Stimulated activated naive CD8-positive, alpha-beta T cell treated with anti-CD3 and anti-CD28 coated beads, Interleukin-15, Interleukin-2, amounts not matched to agents 100 ng/mL and 50 ng/mL, for 24 hours (primary cell): ENCODE measurements around the gene PCNP.
"Not testable (repeated sequence)": the region's sequence is repeated elsewhere in the genome, so short reads cannot be mapped to it uniquely, and the experiment has no call there.

Experiments used
- H3K27ac Mint-ChIP-seq: one replicate; pipeline ENCODE4 v1.8.0; 2021; ENCODE audit warnings: mild to moderate bottlenecking, mixed read lengths
- H3K27me3 Mint-ChIP-seq: one replicate; pipeline ENCODE4 v1.8.0; 2021; ENCODE audit warnings: mixed read lengths
- H3K36me3 Mint-ChIP-seq: one replicate; pipeline ENCODE4 v1.8.0; 2021; ENCODE audit warnings: low read depth, mixed read lengths
- H3K4me1 Mint-ChIP-seq: one replicate; pipeline ENCODE4 v1.8.0; 2021; ENCODE audit warnings: low read depth, mixed read lengths
- H3K4me3 Mint-ChIP-seq: one replicate; pipeline ENCODE4 v1.8.0; 2021; ENCODE audit warnings: mild to moderate bottlenecking, mixed read lengths
- H3K9me3 Mint-ChIP-seq: one replicate; pipeline ENCODE4 v1.8.0; 2021; ENCODE audit warnings: mixed read lengths

PCNP gene

GRCh38 chr3:101548527-101549105 is 25.4 kb upstream of the PCNP start:
- H3K36me3 Mint-ChIP-seq, result no peaks in the 10 kb centered on the region
- no peak overlapping the region for H3K4me3 Mint-ChIP-seq
- H3K27me3 Mint-ChIP-seq, result peaks cover 4% of the 10 kb centered on the region
- H3K4me1 Mint-ChIP-seq, result peaks cover 8% of the 10 kb centered on the region
- H3K27ac Mint-ChIP-seq, result no peak overlapping the region
- H3K9me3 Mint-ChIP-seq, result no peaks in the 10 kb centered on the region

- no peaks in the 10 kb centered on the region for H3K9me3 Mint-ChIP-seq
- no peaks in the 10 kb centered on the region for H3K36me3 Mint-ChIP-seq
- H3K27me3 Mint-ChIP-seq, result peaks cover 4% of the 10 kb centered on the region
- no peak overlapping the region for H3K4me3 Mint-ChIP-seq
- no peaks in the 10 kb centered on the region for H3K4me1 Mint-ChIP-seq
- H3K27ac Mint-ChIP-seq, result no peak overlapping the region
Observed at GRCh38 chr3:101549473-101549872, 24.5 kb upstream of the PCNP start.

DNA sequence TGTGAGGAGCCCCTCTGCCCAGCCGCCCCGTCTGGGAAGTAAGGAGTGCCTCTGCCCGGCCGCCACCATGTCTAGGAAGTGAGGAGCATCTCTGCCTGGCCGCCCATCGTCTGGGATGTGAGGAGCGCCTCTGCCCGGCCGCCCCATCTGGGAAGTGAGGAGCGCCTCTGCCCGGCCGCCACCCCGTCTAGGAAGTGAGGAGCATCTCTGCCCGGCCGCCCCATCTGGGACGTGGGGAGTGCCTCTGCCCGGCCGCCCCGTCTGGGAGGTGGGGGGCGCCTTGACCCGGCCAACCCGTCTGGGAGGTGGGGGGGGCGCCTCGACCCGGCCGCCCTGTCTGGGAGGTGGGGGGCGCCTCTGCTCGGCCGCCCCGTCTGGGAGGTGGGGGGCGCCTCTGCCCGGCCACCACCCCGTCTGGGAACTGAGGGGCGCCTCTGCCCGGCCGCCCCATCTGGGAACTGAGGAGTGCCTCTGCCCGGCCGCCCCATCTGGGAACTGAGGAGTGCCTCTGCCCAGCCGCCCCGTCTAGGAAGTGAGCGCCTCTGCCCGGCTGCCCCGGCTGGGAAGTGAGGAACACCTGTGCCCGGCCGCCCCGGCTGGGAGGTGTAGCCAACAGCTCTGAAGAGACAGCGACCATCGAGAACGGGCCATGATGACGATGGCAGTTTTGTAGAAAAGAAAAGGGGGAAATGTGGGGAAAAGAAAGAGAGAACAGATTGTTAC is 22.5 kb upstream of the PCNP start:
- not testable (repeated sequence) for H3K4me3 Mint-ChIP-seq, H3K4me1 Mint-ChIP-seq, H3K36me3 Mint-ChIP-seq, H3K9me3 Mint-ChIP-seq, H3K27ac Mint-ChIP-seq
- peaks cover 10% of the 10 kb centered on the region for H3K27me3 Mint-ChIP-seq

- H3K27me3 Mint-ChIP-seq, result peaks cover 14% of the 10 kb centered on the region
- H3K4me3 Mint-ChIP-seq, H3K9me3 Mint-ChIP-seq, H3K27ac Mint-ChIP-seq, H3K36me3 Mint-ChIP-seq, H3K4me1 Mint-ChIP-seq: not testable (repeated sequence)
Observed at GRCh38 chr3:101553381-101553780, 20.6 kb upstream of the PCNP start.

- Mint-ChIP-seq H3K9me3 (no peaks in the 10 kb centered on the region), H3K4me3 (no peak overlapping the region), H3K4me1 (peaks cover 7% of the 10 kb centered on the region), H3K36me3 (no peaks in the 10 kb centered on the region), H3K27ac (no peak overlapping the region), H3K27me3 (peaks cover 18% of the 10 kb centered on the region)
Observed at GRCh38 chr3:101556064-101556463, 17.9 kb upstream of the PCNP start.

DNA sequence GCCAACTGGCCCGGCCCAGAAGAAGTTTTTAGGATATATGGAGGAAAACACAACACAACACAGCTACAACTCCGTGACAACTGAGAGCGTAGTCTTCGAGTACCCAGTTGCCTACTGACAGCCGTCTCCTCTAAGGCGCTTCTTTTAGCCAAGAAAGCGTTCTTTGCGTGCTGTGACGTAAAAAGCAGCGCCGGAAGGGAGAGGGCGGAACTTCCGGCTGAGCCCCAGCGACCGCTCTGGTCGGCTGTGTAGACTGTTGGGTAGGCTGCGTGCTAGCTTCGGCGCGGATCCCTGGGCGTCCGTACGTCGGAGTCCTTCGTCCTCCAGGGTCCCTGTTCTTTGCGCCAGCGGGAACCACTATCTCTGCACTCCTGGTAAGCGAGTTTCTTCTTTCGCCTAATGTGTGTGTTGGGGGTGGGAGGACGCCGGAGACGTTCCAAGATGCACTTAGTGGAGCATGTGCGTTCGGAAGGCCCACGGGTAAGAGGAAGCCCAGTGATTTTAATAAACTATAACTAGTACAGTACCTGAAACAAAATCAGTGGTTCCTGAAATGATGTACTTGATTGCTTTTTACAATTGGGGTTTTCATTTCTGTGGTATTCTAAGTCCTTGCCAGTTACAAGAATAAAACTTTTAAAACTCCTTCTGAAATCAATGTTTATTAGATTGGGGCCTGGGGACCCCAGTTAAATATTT is 12.2 kb upstream of the PCNP start, which contains the start of gene TRMT10C:
TRMT10C (plus strand) TSS at position 239 of the 699 bp plus-strand sequence. CDS start 2,914 bp downstream, outside the sequence.
- no peaks in the 10 kb centered on the region for H3K9me3 Mint-ChIP-seq
- H3K27ac Mint-ChIP-seq, result peak within 1 kb of the TSS; percentile 98
- peaks cover 46% of the 10 kb centered on the region for H3K36me3 Mint-ChIP-seq
- peak within 1 kb of the TSS; percentile 98 for H3K4me3 Mint-ChIP-seq
- peaks cover 49% of the 10 kb centered on the region for H3K4me1 Mint-ChIP-seq
- peaks cover 5% of the 10 kb centered on the region for H3K27me3 Mint-ChIP-seq

GRCh38 chr3:101567528-101568317 is 6.3 kb upstream of the PCNP start:
- peaks cover 87% of the 10 kb centered on the region for H3K4me1 Mint-ChIP-seq

DNA sequence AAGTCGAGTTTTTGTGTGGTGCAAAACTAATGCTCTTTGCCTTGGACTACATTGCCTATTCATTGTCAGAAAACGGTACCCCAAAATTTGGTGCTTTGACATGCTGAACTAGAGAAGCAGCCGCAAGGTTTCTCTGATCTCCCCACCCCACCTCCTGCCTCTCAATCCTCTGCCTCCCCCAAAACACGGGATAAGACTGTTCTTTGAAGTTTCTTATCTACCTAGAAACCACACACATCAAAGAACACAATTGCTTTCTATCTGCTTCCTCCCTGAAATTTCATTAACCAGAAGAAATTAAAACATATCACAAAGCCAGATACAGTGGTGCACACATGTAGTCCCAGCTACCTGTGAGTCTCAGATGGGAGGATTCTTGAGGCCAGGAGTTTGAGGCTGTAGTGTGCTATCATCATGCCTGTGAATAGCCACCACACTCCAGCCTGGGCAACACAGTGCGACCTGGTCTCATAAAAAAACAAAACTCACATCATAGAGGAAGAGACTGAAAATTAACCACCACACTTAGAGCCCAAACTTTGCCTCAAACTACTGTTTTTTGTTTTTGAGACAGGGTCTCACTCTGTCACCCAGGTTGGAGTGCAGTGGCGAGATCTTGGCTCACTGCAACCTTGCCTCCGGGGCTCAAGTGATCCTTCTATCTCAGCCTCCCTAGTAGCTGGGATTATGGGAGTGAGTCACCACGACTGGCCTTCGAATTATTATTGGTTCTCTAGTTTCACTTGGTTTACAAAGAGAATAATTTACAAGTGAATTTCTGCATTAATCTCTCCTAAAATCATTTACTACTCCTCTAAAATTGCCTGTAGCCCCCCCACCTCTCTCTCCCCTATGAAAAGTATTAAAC is 2.7 kb upstream of the PCNP start:
- Mint-ChIP-seq H3K27me3 (no peaks in the 10 kb centered on the region), H3K4me1 (peaks cover 70% of the 10 kb centered on the region), H3K36me3 (peaks cover 28% of the 10 kb centered on the region), H3K4me3 (peak overlapping the region; percentile 9), H3K9me3 (no peaks in the 10 kb centered on the region), H3K27ac (peak overlapping the region; percentile 54)

More at GRCh38 chr3:101567528-101568317, 6.3 kb upstream of the PCNP start:
- Mint-ChIP-seq H3K36me3 (peaks cover 54% of the 10 kb centered on the region), H3K4me3 (peak overlapping the region; percentile 12), H3K27ac (peak overlapping the region; percentile 87), H3K9me3 (no peaks in the 10 kb centered on the region), H3K27me3 (no peaks in the 10 kb centered on the region)

GRCh38 chr3:101574388-101575112 is 570 bp downstream of the PCNP start:
- Mint-ChIP-seq H3K4me3 (peak overlapping the region; percentile 97), H3K27ac (peak overlapping the region; percentile 95), H3K9me3 (no peaks in the 10 kb centered on the region), H3K36me3 (peaks cover 31% of the 10 kb centered on the region), H3K27me3 (no peaks in the 10 kb centered on the region), H3K4me1 (peaks cover 73% of the 10 kb centered on the region)

DNA sequence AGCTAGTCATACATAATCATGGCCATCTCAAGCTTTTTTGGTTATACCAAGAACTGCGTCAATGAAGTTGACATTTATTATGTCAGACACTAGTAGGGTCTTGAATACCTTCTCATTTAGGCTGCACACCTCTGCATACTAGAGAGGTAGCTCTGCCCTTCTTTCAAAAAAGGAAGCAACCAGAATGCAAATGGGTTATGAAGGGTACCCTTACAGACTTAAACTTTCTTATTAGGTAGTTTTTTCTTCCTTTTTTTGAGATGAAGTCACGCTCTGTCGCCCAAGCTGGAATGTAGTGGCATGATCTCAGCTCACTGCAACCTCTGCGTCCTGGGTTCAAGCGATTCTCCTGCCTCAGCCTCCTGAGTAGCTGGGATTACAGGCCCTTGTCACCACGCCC is 3.3 kb downstream of the PCNP start:
- peak overlapping the region; percentile 7 for H3K4me3 Mint-ChIP-seq
- no peak overlapping the region for H3K27ac Mint-ChIP-seq
- H3K9me3 Mint-ChIP-seq, result no peaks in the 10 kb centered on the region
- peaks cover 45% of the 10 kb centered on the region for H3K36me3 Mint-ChIP-seq
- H3K27me3 Mint-ChIP-seq, result no peaks in the 10 kb centered on the region
- peaks cover 54% of the 10 kb centered on the region for H3K4me1 Mint-ChIP-seq

GRCh38 chr3:101588616-101589015 is 14.6 kb downstream of the PCNP start:
- Mint-ChIP-seq H3K27me3 (no peaks in the 10 kb centered on the region), H3K9me3 (no peaks in the 10 kb centered on the region), H3K4me3 (no peak overlapping the region), H3K4me1 (peaks cover 31% of the 10 kb centered on the region), H3K27ac (no peak overlapping the region), H3K36me3 (peaks cover 82% of the 10 kb centered on the region)

- Mint-ChIP-seq H3K27me3 (no peaks in the 10 kb centered on the region), H3K36me3 (peaks cover 76% of the 10 kb centered on the region), H3K9me3 (no peaks in the 10 kb centered on the region), H3K4me3 (no peak overlapping the region), H3K27ac (peak overlapping the region; percentile 40), H3K4me1 (peaks cover 21% of the 10 kb centered on the region)
Observed at GRCh38 chr3:101591071-101591470, 17.1 kb downstream of the PCNP start.

GRCh38 chr3:101602731-101603130 is 28.8 kb downstream of the PCNP start:
- Mint-ChIP-seq H3K9me3 (no peaks in the 10 kb centered on the region), H3K27ac (no peak overlapping the region)

More at GRCh38 chr3:101602731-101603130, 28.8 kb downstream of the PCNP start:
- Mint-ChIP-seq H3K4me3 (no peak overlapping the region), H3K27me3 (no peaks in the 10 kb centered on the region), H3K36me3 (peaks cover 5% of the 10 kb centered on the region), H3K4me1 (no peaks in the 10 kb centered on the region)
